HCT116 (cell line): ENCODE data around the gene SHROOM1. TPM values are rescaled to one million over a fixed set of nuclear protein-coding genes. Genes with fewer than 3 reads are reported as not detected.
A peak's percentile ranks its signal among the peaks of the same experiment; 100 is the strongest.

Source experiments
- ATAC-seq: fragments of 200-7000 bp; cut with Tn5 transposase; 2 replicates; pipeline ENCODE4 v1.9.1; 2020; ENCODE audit warnings: mild to moderate bottlenecking, moderate library complexity
- BruUV-seq: library from RNA; stranded (reverse); fragments of 400-500 nt; replicated peaks from 2 replicates; lab custom pipeline; 2021; lab: Mats Ljungman, UMichigan
- CTCF ChIA-PET: fragments of 300-600 bp; sonication (Branson Sonifier 250); formaldehyde crosslinking; loops from one replicate; lab custom pipeline; 2021; ENCODE audit warnings: antibody characterized with exemption; lab: Charles Lee
- POLR2A ChIA-PET: fragments of 300-600, 350-600 bp; sonication (Branson Sonifier 250); formaldehyde crosslinking; loops from one replicate; lab custom pipeline; 2021; ENCODE audit warnings: antibody characterized with exemption; lab: Charles Lee
- RAD21 ChIA-PET, 2 experiments: fragments of 300-600 bp; sonication (Branson Sonifier 250); formaldehyde crosslinking; loops; one replicate each; lab custom pipeline; 2023; ENCODE audit warnings: low total read pairs in 2 of 2; ENCODE audit not compliant: uncharacterized antibody in 2 of 2, unreplicated experiment in 2 of 2, low non-redundant PET in 1 of 2; lab: Charles Lee
- DNase-seq: peaks from one replicate; pipeline ENCODE4 v3.0.0-alpha.2; 2010; ENCODE audit warnings: low read depth, low spot score
- H2AFZ ChIP-seq: fragments of 200-600 bp; shearing (Covaris generic), sonication (generic); 2 replicates; pipeline ENCODE4 v1.6.1; 2017; ENCODE audit warnings: low read depth, mixed run types, mixed read lengths, antibody characterized with exemption, low read length; ENCODE audit not compliant: poor library complexity, severe bottlenecking
- H3K27ac ChIP-seq: 2 replicates; pipeline ENCODE4 v1.5.1; 2012; ENCODE audit warnings: low read depth, low read length
- H3K27me3 ChIP-seq: fragments of 200-600 bp; sonication (generic); 2 replicates; pipeline ENCODE4 v1.6.1; 2016; ENCODE audit warnings: mixed run types, low read length, mixed read lengths; ENCODE audit not compliant: insufficient read depth
- H3K36me3 ChIP-seq, 2 experiments: fragments of 200-500 bp in 1 of 2; fragments of 200-600 bp in 1 of 2; sonication (Bioruptor generic) in 1 of 2; sonication (generic) in 1 of 2; 2 replicates each; pipeline versions ENCODE4 v1.5.1 to v1.6.1; 2014 to 2016; ENCODE audit warnings: low read length in 2 of 2, inconsistent platforms in 1 of 2, mixed read lengths in 1 of 2, mixed run types in 1 of 2; ENCODE audit not compliant: insufficient read depth in 2 of 2, control insufficient read depth in 1 of 2
- H3K4me1 ChIP-seq, 2 experiments: fragments of 200-600 bp in 1 of 2; sonication (generic) in 1 of 2; 2 replicates each; pipeline versions ENCODE4 v1.5.1 to v1.6.1; 2012 to 2017; ENCODE audit warnings: low read length in 2 of 2, inconsistent platforms in 1 of 2, mild to moderate bottlenecking in 1 of 2, mixed read lengths in 1 of 2, mixed run types in 1 of 2, moderate library complexity in 1 of 2; ENCODE audit not compliant: insufficient read depth in 2 of 2, control insufficient read depth in 1 of 2
- H3K4me2 ChIP-seq: fragments of 200-600 bp; sonication (generic); 2 replicates; pipeline ENCODE4 v1.6.1; 2017; ENCODE audit warnings: mixed run types, low read length, mixed read lengths
- H3K4me3 ChIP-seq, 2 experiments: fragments of 200-600 bp in 1 of 2; sonication (generic) in 1 of 2; replicated peaks in 1 of 2; 2 replicates each; pipeline ENCODE4 v1.5.1; 2011 to 2016; ENCODE audit warnings: low read length in 2 of 2, control low read depth in 1 of 2, low read depth in 1 of 2, mild to moderate bottlenecking in 1 of 2, mixed read lengths in 1 of 2, mixed run types in 1 of 2
- H3K79me2 ChIP-seq: fragments of 200-600 bp; sonication (generic); 2 replicates; pipeline ENCODE4 v1.6.1; 2017; ENCODE audit warnings: mild to moderate bottlenecking, mixed run types, low read length, moderate library complexity, mixed read lengths; ENCODE audit not compliant: insufficient read depth
- H3K9ac ChIP-seq: fragments of 200-600 bp; sonication (generic); 2 replicates; pipeline ENCODE4 v1.6.1; 2016; ENCODE audit warnings: low read length, mixed read lengths
- H3K9me2 ChIP-seq: fragments of 200-600 bp; sonication (generic), shearing (Covaris generic); 2 replicates; pipeline ENCODE4 v1.6.1; 2017; ENCODE audit warnings: mixed run types, mild to moderate bottlenecking, moderate library complexity; ENCODE audit not compliant: insufficient read depth
- H3K9me3 ChIP-seq, 2 experiments: fragments of 200-500 bp in 1 of 2; fragments of 200-600 bp in 1 of 2; sonication (Bioruptor generic) in 1 of 2; sonication (generic) in 1 of 2; 2 replicates each; pipeline ENCODE4 v1.6.1; 2014 to 2017; ENCODE audit warnings: low read length in 2 of 2, mixed read lengths in 2 of 2, inconsistent platforms in 1 of 2, low read depth in 1 of 2, mild to moderate bottlenecking in 1 of 2, mixed run types in 1 of 2, moderate library complexity in 1 of 2; ENCODE audit not compliant: control insufficient read depth in 1 of 2, insufficient read depth in 1 of 2
- H4K20me1 ChIP-seq: fragments of 200-600 bp; sonication (generic), shearing (Covaris generic); 2 replicates; pipeline ENCODE4 v1.6.1; 2017; ENCODE audit warnings: mixed run types, mild to moderate bottlenecking, moderate library complexity; ENCODE audit not compliant: insufficient read depth
- CBX3 ChIP-seq: IDR thresholded peaks from 2 replicates; pipeline ENCODE4 v1.6.1; 2012; ENCODE audit warnings: low read depth
- EGR1 ChIP-seq: IDR thresholded peaks from 2 replicates; pipeline ENCODE4 v1.6.1; 2012; ENCODE audit warnings: low read depth
- ELF1 ChIP-seq: IDR thresholded peaks from 2 replicates; pipeline ENCODE4 v1.6.1; 2012; ENCODE audit warnings: low read depth, borderline replicate concordance
- EZH2 ChIP-seq: fragments of 200-600 bp; sonication (generic); IDR thresholded peaks from 2 replicates; pipeline ENCODE4 v1.6.1; 2017; ENCODE audit warnings: antibody characterized with exemption, mixed run types
- EZH2phosphoT487 ChIP-seq: fragments of 200-600 bp; IDR thresholded peaks from 2 replicates; pipeline ENCODE4 v1.6.1; 2018; ENCODE audit warnings: antibody characterized with exemption, borderline replicate concordance
- FOSL1 ChIP-seq: IDR thresholded peaks from 2 replicates; pipeline ENCODE4 v1.6.1; 2012; ENCODE audit warnings: low read depth
- JUND ChIP-seq: IDR thresholded peaks from 2 replicates; pipeline ENCODE4 v1.6.1; 2012
- MAX ChIP-seq: IDR thresholded peaks from 2 replicates; pipeline ENCODE4 v1.6.1; 2012
- POLR2A ChIP-seq: IDR thresholded peaks from 2 replicates; pipeline ENCODE4 v1.7.0; 2011; ENCODE audit warnings: borderline replicate concordance; ENCODE audit not compliant: insufficient read depth, insufficient read length; ENCODE audit errors: extremely low read depth
- POLR2AphosphoS5 ChIP-seq: IDR thresholded peaks from 2 replicates; pipeline ENCODE4 v1.6.1; 2011; ENCODE audit warnings: mild to moderate bottlenecking, low read depth, low read length, moderate library complexity
- RAD21 ChIP-seq: IDR thresholded peaks from 2 replicates; pipeline ENCODE4 v1.6.1; 2012; ENCODE audit warnings: low read depth, mild to moderate bottlenecking
- REST ChIP-seq: IDR thresholded peaks from 2 replicates; pipeline ENCODE4 v1.6.1; 2012; ENCODE audit warnings: low read depth
- SIN3A ChIP-seq: IDR thresholded peaks from 2 replicates; pipeline ENCODE4 v1.6.1; 2012; ENCODE audit warnings: low read depth
- SP1 ChIP-seq: IDR thresholded peaks from 2 replicates; pipeline ENCODE4 v1.6.1; 2012; ENCODE audit warnings: low read depth
- SRF ChIP-seq: IDR thresholded peaks from 2 replicates; pipeline ENCODE4 v1.6.1; 2012; ENCODE audit warnings: low read depth
- TCF7L2 ChIP-seq: IDR thresholded peaks from 2 replicates; pipeline ENCODE4 v1.7.0; 2011; ENCODE audit warnings: borderline replicate concordance, inconsistent platforms; ENCODE audit not compliant: insufficient read depth, insufficient read length; ENCODE audit errors: extremely low read depth
- ZBTB33 ChIP-seq: IDR thresholded peaks from 2 replicates; pipeline ENCODE4 v1.6.1; 2011; ENCODE audit warnings: mild to moderate bottlenecking, low read length, moderate library complexity; ENCODE audit not compliant: insufficient replicate concordance; ENCODE audit errors: extremely low read depth
- ZFX ChIP-seq: fragments of 450-650 bp; IDR thresholded peaks from 2 replicates; pipeline ENCODE4 v1.6.1; 2017
- intact Hi-C: fragments of 100-400 bp; cut with micrococcal nuclease; formaldehyde crosslinking; loops from 2 replicates; pipeline ENCODE4 v1.10.0; 2022
- total RNA-seq: library from RNA; stranded (reverse); gene quantifications from one replicate; pipeline ENCODE4 v1.2.1, GENCODE V29; 2021; ENCODE audit not compliant: unreplicated experiment
- TF ChIP-seq, protein P1 (sequence below): IDR thresholded peaks from 2 replicates; pipeline ENCODE4 v1.6.1; 2012

Gene SHROOM1
- total RNA-seq, 1 experiment from 2014 or later = 9.5 TPM

GRCh38 chr5:132781029-132781428, 49.4 kb downstream of the SHROOM1 start (continued):
- TF ChIP-seq POLR2AphosphoS5 (no peak), JUND (no peak), SIN3A (no peak)
- TF ChIP-seq, protein P1, sequence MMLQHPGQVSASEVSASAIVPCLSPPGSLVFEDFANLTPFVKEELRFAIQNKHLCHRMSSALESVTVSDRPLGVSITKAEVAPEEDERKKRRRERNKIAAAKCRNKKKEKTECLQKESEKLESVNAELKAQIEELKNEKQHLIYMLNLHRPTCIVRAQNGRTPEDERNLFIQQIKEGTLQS = no peak

DNA sequence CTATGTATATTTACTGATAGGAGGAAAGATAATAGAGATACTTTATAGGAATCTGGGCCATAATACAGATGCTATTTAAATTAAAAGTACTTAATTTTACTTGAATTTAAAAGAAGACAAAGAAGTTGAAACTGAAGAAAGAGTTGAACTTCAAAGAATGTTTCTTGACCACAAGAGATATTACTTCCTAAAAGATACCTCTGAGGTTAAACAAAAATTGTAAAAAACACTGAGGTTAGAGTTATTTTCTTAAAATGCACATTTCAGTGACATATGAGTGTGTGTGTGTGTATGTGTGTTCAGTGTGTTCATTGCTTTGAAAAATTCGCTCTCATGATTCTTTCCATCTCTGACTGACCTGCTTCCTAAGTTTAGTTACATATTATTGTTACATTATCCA, 49.9 kb downstream of the SHROOM1 start:
- no peak overlapping the region for H3K27ac ChIP-seq
- H3K36me3 ChIP-seq = no peaks in the 10 kb centered on the region
- CTCF ChIA-PET = no interaction called here
- H2AFZ ChIP-seq = peak overlapping the region; percentile 48
- RAD21 ChIA-PET = no interaction called here
- no peaks in the 10 kb centered on the region for H4K20me1 ChIP-seq
- no peak for ATAC-seq
- no peak for DNase-seq
- POLR2A ChIA-PET = no interaction called here
- no peak overlapping the region for H3K4me3 ChIP-seq
- intact Hi-C loops = no loop called here
- no peak overlapping the region for H3K9ac ChIP-seq
- no peaks in the 10 kb centered on the region for H3K9me3 ChIP-seq
- H3K27me3 ChIP-seq = no peaks in the 10 kb centered on the region
- no peak overlapping the region for H3K4me2 ChIP-seq
- H3K79me2 ChIP-seq = peaks cover 7% of the 10 kb centered on the region
- peaks cover 4 to 22% of the 10 kb centered on the region in 2 experiments for H3K4me1 ChIP-seq
- no peak for TF ChIP-seq FOSL1
- TF ChIP-seq TCF7L2 = no peak
- no peak for TF ChIP-seq POLR2AphosphoS5
- TF ChIP-seq SP1 = no peak
- TF ChIP-seq MAX = no peak
- TF ChIP-seq JUND = no peak
- TF ChIP-seq, protein P1 = no peak
- TF ChIP-seq POLR2A = no peak
- no peak for TF ChIP-seq REST
- TF ChIP-seq ELF1 = no peak
- no peak for TF ChIP-seq ZBTB33
- no peak for TF ChIP-seq SRF
- TF ChIP-seq RAD21 = no peak
- no peak for TF ChIP-seq EGR1
- no peak for TF ChIP-seq CBX3
- no peak for TF ChIP-seq ZFX
- no peak for TF ChIP-seq EZH2phosphoT487
- no peak for TF ChIP-seq EZH2
- H3K9me2 ChIP-seq = no peaks in the 10 kb centered on the region
- no TSS peak for BruUV-seq
